GM21619 (cell line): Measurements from ENCODE around the gene TPCN2.
A peak's percentile ranks its signal among the peaks of the same experiment; 100 is the strongest.

Experiments
- ATAC-seq: cut with Tn5 transposase; IDR thresholded peaks from one replicate; pipeline ENCODE4 v1.9.1; 2021; ENCODE audit not compliant: unreplicated experiment

The TPCN2 gene

GRCh38 chr11:69159150-69159852 is 110.6 kb downstream of the TPCN2 start:
- no peak for ATAC-seq

- ATAC-seq: no peak
Observed at GRCh38 chr11:69160296-69161116, 111.8 kb downstream of the TPCN2 start.

GRCh38 chr11:69161117-69161407 is 112.3 kb downstream of the TPCN2 start:
- no peak for ATAC-seq

- ATAC-seq: no peak
Observed at GRCh38 chr11:69162505-69162904, 113.8 kb downstream of the TPCN2 start.

GRCh38 chr11:69163842-69164241 is 115.1 kb downstream of the TPCN2 start:
- no peak for ATAC-seq

- no peak for ATAC-seq
Observed at GRCh38 chr11:69164824-69165223, 116.1 kb downstream of the TPCN2 start.

- no peak for ATAC-seq
Observed at GRCh38 chr11:69165775-69166174, 117.0 kb downstream of the TPCN2 start.

- peak; percentile 92 for ATAC-seq
Observed at GRCh38 chr11:69166218-69167115, 117.7 kb downstream of the TPCN2 start.

GRCh38 chr11:69167130-69167915 is 118.6 kb downstream of the TPCN2 start:
- ATAC-seq: no peak

- ATAC-seq: no peak
Observed at GRCh38 chr11:69167916-69168691, 119.4 kb downstream of the TPCN2 start.

- no peak for ATAC-seq
Observed at GRCh38 chr11:69169479-69169878, 120.7 kb downstream of the TPCN2 start.

- ATAC-seq: no peak
Observed at GRCh38 chr11:69170704-69171103, 122.0 kb downstream of the TPCN2 start.

- no peak for ATAC-seq
Observed at GRCh38 chr11:69171476-69172240, 122.9 kb downstream of the TPCN2 start.

- no peak for ATAC-seq
Observed at GRCh38 chr11:69172674-69173073, 123.9 kb downstream of the TPCN2 start.

GRCh38 chr11:69173331-69173730 is 124.6 kb downstream of the TPCN2 start:
- ATAC-seq: no peak

- ATAC-seq: no peak
Observed at GRCh38 chr11:69173925-69174581, 125.3 kb downstream of the TPCN2 start.

GRCh38 chr11:69174841-69175240 is 126.1 kb downstream of the TPCN2 start:
- ATAC-seq: no peak

GRCh38 chr11:69178819-69179482 is 130.2 kb downstream of the TPCN2 start:
- no peak for ATAC-seq
